ENCODE measurements around the gene PCP4L1.
"Not testable (repeated sequence)": the region's sequence is repeated elsewhere in the genome, so short reads cannot be mapped to it uniquely, and the experiment has no call there.

The PCP4L1 gene

DNA sequence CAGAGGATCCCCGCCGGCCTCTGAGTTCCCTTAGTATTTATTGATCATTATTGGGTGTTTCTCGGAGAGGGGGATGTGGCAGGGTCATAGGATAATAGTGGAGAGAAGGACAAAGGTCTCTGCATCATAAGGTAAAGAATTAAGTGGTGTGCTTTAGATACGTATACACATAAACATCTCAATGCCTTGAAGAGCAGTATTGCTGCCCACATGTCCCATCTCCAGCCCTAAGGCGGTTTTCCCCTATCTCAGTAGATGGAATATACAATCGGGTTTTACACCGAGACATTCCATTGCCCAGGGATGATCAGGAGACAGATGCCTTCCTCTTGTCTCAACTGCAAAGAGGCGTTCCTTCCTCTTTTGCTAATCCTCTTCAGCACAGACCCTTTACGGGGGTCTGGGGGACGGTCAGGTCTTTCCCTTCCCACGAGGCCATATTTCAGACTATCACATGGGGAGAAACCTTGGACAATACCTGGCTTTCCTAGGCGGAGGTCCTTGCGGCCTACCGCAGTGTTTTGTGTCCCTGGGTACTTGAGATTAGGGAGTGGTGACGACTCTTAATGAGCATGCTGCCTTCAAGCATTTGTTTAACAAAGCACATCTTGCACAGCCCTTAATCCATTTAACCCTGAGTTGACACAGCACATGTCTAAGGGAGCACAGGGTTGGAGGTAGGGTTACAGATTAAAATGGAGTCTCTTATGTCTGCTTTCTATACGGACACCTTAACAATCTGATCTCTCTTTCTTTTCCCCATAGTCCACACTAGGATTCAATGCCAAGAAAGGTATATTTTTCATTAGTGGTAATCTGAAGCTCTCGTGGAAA, 57.5 kb downstream of the PCP4L1 start:
- not testable (repeated sequence) for DNase-seq

DNA sequence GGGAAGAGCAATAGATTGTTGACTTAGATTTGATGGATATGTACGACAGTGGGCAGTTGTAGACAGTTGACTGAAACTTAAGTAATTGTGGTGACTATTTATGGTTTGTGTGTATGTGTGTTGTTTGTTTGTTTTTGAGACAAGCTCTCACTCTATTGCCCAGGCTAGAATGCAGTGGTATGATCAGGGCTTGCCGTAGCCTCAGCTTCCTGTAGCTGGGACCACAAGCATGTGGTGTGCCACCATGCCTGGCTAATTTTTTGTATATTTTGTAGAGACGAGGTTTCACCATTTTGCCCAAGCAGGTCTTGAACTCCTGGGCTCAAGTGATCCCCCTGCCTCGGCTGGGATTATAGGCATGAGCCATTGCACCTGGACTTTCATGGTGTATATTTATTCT, 65.5 kb downstream of the PCP4L1 start:
- no peak for DNase-seq

DNA sequence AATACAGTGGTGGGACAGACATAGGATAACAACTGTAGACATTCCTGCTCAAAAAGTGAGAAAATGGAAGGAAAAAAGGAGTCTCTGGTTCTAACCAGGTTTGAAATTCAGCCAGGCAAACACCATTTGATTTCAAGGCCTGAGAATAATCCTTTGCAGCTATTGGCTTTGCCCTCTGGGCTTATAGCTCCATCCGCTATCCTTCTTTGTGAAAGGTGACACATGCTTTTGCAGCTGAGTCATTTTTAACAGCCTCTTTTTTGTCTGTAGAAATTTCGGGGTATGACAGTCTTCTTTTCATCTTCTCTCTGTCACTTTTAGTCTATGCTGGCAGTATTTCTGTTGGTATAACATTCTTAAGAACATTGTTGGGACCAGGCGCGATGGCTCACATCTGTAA, 71.8 kb downstream of the PCP4L1 start:
- DNase-seq: no peak

DNA sequence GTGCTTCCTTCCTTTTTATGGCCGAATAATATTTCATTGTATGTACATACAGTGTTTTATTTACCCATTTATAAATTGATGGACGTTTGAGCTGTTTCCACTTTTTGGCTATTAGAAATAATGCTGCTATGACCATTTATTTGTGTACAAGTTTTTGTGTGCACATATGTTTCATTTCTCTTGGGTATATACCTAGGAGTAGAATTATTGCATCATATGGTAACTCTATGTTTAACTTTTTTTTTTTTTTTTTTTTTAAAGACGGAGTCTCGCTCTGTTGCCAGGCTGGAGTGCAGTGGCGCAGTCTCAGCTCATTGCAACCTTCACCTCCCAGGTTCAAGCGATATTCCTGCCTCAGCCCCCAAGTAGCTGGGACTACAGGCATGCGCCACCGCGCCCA, 74.6 kb downstream of the PCP4L1 start:
- no peak for DNase-seq

Data from suppressor macrophage (primary cell).